Activated CD4-positive, alpha-beta T cell treated with anti-CD3 and anti-CD28 coated beads, Interleukin-2, amount 50 U/mL, for 24 hours (primary cell): ENCODE results near the gene MTHFD2L.
"Not testable (repeated sequence)": the region's sequence is repeated elsewhere in the genome, so short reads cannot be mapped to it uniquely, and the experiment has no call there.

Experiments used
- DNase-seq, 2 donors: peaks; one replicate each; pipeline ENCODE4 v3.0.0-alpha.2; 2020; ENCODE audit warnings: low read depth in 1 of 2, low spot score in 1 of 2

The MTHFD2L gene

DNA sequence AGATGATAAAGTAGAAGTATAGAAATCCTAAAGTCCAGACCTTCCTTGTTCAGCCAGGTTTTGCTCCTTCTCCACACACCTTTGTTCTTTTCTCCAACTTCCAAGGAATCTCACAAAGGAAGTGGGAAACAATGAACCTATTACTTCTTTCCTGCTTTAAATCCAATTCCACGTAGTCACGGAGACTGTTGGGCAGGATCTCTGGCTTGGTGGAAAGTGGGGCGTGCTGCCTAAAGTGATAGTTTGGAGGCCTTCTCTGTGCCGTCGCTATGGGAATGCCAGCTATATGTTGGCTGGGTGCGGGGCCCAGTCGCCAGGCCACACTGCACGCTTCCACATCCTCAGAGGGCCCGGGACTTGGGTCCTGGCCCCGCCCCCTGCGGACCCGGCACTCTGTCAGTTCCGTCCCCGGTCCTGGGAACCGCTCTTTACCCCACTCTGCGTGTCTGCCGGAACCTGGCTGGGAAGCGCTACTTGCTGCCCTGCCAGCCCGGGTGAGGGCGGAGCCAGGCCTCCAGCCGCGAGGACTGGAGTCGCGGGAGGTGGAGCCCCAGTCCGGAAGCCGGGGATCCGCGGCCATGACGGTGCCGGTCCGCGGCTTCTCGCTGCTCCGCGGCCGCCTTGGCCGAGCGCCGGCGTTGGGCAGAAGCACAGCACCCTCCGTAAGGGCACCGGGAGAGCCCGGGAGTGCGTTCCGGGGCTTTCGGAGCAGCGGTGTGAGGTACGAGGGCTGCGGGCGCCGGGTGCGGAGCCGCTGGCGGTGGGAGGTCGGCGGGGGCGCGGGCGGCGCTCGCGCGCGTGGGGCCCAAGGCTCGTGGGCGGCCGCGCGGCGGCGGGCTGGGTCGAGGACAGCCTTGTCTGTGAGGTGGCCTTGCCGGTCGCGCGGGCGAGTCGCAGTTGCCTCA, at the start of gene MTHFD2L:
MTHFD2L (plus strand) TSS at position 558 of the 905 bp plus-strand sequence; CDS start at position 579, 21 bp downstream.
- DNase-seq: peak; percentile 70 to 82

- DNase-seq: no peak
Observed at GRCh38 chr4:74108457-74109115, 49.3 kb upstream of the MTHFD2L start.

GRCh38 chr4:74109116-74109869, 48.6 kb upstream of the MTHFD2L start:
- no peak for DNase-seq

DNA sequence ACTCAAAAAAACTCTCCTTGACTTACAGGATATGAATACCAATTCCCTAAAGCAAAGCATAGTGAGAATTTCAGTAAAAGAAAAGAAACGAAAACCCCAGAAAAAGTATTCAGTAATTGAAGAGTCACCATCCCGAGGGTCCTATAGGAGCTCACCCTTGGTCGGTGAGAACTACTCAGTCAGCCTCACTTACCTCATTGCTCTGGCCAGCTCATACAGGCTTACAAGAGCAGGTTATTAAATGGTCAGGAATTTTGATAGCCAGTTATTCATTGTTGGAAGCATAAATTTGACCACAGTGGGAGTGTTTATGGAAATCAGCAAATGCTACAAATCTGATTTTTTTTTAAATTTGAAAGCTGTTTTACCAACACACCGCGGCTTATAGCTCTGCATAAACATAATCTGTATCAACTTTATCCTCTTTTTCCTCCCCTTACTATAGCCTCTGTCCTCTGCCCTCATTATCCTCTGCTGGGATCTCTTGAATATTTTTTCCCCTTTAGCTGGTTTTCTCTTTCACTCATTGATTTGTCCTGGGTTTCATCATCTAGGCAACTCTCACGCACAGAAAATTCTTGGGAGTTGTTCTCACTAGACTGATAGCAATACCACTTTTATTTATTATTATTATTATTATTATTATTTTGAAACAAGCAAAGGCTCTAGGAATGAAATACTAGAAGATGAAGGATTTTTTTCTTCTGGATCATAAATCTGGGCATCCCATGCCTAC, 47.9 kb upstream of the MTHFD2L start:
- no peak for DNase-seq

DNA sequence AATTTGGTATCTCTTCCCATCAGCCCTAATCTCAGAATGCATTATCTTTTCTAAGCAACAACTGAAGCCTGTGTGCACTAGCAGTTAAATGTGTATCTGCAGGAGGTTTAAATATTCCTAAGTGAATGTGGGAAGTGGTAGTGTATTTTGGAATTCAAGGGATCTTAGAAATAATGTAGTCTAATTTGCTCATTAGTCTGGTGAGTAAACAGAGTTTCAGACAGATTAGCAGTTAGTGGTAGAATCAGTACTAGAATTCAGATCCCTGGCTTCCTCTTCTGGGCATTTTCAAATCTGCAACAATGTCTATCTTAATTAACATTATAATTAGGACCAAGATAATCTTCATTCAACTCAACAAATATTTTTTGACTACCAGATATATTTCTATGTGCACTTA, 47.2 kb upstream of the MTHFD2L start:
- DNase-seq: no peak

DNA sequence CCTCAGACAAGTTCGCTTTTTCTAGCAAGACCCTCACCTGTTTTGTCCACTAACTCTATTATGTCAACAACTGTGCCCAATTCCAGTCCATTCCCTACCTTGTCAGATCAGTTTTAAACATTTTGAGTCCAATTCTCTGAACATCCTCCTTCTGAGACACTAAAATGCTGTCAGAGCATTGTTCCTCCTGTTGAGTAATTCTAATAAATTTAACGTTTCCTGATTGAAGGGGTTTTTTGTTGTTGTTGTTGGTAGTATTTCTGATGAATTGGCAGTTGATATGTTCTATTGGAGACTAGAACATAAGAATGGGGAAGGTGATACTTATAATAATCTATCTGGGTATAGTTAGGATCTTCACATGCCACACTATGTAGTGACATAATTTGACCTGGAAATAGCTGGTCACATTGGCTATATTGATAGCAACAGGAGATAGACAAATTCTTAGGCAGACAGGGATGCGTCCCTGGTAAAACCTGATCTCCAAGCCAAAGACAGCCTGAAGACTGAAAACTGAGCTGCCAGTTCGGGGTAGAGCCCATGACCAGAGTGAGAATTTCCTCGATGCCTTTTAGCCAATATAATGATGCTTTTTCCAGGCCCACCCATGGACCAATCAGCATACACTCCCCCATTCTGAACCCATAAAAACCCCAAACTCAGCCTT, 46.5 kb upstream of the MTHFD2L start:
- no peak for DNase-seq

DNA sequence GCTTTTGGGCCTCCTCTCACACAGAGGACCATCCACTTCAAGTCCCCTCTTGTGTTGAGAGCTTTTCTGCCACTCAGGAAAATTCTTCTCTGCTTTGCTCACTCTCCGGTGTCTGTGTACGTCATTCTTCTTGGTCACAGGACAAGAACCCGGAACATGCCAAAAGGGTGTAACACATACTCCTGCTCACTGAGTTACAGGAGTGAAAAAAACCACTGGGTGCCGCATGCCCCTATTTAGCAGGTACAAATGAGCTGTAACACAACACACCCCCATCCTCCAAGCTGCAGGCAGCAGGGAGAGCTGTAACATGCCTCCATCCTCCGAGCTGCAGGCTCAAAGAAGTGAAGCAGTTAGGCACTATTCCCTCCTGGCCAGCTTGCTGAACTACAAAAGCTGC, 45.9 kb upstream of the MTHFD2L start:
- DNase-seq: no peak

DNA sequence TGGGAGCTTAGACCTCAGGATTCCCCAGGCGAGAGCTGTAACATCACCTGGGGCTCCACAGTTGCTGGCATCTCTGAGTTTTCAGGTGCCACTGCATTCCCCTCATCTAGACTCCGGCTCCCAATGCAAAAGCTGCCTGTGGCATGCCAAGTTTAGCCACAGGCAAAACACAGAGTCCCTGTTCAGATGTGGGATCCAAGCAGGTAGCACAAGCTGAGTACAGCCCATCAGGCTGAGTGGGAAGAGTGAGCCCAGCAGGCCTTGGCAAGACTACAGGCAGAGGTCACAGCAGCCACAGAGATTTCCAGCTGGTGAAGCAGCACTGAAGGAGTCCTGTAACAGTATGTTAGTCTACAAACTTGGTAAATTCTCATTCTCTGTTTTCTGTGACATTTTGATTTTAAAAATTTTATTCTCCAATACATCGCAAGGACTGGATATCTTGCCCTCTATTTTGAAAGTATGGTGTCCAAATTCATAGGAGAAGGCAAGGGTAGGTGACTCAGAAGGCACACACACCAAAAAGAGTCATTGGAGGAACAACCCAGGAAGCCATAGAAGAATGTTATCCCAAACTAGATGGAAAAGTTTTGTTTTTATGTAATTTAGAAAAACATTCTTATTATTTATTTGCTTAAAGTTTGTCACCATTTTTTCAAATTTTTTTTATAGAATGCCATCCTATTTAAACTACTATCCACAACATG, 45.4 kb upstream of the MTHFD2L start:
- DNase-seq: no peak

GRCh38 chr4:74114234-74114633, 43.7 kb upstream of the MTHFD2L start:
- no peak for DNase-seq

DNA sequence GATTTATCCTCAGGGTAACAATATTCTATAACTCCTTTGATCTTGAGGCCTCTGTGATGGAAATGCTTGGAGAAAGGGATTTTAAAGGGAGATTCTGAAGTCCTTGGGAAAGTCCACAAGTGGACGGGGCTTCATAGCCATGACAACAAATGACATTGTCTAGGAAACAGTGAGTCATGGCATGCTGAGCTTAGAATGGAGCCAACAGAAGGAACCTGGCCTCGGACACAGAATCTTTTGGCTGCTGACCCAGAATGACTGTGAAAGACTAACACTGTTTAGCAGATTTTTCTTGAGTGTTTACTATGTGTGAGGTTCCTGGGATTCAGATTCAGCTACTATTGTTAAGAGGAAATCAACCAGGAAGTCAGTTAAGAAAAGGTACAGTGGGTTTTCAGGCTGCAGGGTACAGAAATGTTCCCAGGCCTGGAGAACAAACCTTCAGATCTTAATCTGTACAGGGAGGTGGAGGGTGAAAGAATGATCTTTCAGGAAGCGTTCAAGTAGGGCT, 40.8 kb upstream of the MTHFD2L start:
- DNase-seq: no peak

- no peak for DNase-seq
Observed at GRCh38 chr4:74118600-74119338, 39.1 kb upstream of the MTHFD2L start.

DNA sequence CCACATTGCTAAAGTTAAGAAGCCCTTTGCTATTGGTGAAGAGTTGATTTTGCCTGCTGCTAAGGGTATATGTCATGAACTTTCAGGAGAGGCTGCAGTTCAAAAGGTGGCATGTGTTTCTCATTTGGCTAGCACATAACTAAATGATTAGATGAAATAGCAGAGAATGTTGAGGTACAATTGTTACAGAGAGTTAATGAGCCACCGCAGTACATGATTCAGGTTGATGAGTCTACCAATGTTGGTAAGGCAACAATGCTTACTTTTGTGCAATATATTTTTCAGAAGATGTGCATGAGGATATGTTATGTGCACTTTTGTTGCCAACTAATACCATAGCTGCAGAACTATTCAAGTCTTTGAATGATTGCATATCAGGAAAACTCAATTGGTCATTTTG, 37.8 kb upstream of the MTHFD2L start:
- no peak for DNase-seq

DNA sequence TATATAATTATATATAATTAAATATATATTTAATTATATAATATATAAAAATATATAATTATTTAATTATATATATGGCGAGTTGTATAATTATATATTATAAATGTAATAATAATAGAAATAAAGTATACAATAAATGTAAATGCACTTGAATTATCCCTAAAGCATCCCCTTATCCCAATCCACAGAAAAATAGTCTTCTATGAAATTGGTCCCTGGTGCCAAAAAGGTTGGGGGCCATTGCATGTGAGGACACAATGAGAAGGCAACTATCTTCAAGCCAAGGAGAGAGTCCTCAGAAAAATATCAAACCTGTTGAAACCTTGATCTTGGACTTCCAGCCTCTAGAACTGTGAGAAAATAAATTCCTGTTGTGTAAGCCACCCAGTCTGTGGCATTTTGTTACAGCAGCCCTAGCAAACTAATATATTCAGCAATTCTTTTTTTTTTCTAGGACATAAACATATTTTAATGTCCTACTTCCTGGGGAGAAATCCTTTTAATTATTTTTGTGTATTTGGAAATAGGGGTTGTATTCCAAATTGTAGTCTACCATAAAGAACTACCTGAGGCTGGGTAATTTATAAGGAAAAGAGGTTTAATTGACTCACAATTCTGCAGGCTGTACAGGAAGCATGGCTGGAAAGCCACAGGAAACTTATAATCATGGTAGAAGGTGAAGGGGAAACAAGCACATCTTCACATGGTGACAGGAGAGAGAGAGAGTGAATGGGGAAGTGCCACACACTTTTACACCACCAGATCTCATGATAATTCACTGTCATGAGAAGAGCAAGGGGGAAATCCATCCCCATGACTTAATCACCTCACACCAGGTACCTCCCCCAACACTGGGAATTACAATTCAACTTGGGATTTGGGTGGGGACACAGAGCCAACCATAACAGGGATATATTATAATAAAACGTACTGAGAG, 36.0 kb upstream of the MTHFD2L start:
- DNase-seq: no peak

DNA sequence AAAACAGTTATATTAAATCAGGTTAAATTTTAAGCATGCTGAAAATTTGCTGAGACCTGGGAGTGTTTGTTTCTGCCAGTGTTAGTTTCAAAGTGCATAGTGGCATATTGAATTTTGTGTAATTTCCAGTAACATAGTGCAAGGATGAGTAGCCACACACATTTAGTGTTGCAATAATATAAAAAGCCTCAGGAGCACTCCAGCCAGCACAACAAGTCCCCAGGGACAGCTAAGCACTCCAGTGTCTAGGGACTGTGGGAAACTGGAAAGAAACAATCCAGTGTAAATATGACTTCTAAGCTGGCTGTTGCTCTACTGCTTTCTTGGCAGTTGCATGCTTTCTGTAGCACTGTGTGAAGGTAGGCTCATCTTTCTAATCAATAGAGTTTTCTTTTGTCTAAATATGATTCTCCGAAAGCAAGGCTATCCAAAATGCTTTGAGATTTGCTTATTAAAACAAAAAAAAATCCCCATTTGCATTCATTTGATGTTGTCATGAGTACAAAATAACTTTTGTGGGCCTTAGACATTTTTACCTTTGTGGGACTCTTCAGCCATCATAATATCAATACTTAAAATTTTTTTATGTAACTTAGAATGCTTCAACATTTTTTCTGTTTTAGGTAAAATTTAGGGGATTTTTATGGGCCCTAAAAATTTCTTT, 34.7 kb upstream of the MTHFD2L start:
- no peak for DNase-seq

- no peak for DNase-seq
Observed at GRCh38 chr4:74125029-74125428, 32.9 kb upstream of the MTHFD2L start.

- no peak for DNase-seq
Observed at GRCh38 chr4:74127745-74128144, 30.2 kb upstream of the MTHFD2L start.

DNA sequence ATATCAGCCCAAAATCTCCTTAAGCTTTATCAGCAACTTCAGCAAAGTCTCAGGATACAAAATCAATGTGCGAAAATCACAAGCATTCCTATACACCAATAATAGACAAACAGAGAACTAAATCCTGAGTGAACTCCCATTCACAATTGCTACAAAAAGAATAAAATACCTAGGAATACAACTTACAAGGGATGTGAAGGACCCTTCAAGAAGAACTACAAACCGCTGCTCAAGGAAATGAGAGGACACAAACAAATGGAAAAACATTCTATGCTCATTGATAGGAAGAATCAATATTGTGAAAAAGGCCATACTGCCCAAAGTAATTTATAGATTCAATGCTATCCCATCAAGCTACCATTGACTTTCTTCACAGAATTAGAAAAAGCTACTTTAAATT, 27.1 kb upstream of the MTHFD2L start:
- not testable (repeated sequence) for DNase-seq
